ENCODE results near the gene CALHM5.
"Not testable (repeated sequence)": the region's sequence is repeated elsewhere in the genome, so short reads cannot be mapped to it uniquely, and the experiment has no call there.

The CALHM5 gene

DNA sequence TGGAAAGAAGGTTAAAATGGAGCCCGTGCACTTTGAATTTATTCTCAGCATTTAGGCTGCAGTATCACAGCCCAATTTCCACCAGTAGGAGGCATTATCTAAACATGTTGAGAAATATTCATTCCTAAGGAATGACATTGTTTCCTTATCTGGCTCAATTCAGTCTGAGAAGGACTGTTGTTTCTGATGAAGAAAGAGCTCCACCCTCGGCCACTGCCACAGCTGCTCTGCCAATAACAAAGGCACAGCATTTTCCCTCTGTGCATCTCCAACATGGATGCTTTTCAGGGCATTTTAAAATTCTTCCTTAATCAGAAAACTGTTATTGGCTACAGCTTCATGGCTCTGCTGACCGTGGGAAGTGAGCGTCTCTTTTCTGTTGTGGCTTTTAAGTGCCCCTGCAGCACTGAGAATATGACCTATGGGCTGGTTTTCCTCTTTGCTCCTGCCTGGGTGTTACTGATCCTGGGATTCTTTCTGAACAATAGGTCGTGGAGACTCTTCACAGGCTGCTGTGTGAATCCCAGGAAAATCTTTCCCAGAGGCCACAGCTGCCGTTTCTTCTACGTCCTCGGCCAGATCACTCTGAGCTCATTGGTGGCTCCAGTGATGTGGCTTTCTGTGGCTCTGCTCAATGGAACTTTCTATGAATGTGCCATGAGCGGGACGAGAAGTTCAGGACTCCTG lies at the start of gene CALHM5:
Gene CALHM5 (plus strand): TSS at position 216 of the 687 bp plus-strand sequence. CDS start 58 bp downstream, at position 274.
- DNase-seq, result peak in 4 of 56 donors; percentile 1 to 15 (median 9)

DNA sequence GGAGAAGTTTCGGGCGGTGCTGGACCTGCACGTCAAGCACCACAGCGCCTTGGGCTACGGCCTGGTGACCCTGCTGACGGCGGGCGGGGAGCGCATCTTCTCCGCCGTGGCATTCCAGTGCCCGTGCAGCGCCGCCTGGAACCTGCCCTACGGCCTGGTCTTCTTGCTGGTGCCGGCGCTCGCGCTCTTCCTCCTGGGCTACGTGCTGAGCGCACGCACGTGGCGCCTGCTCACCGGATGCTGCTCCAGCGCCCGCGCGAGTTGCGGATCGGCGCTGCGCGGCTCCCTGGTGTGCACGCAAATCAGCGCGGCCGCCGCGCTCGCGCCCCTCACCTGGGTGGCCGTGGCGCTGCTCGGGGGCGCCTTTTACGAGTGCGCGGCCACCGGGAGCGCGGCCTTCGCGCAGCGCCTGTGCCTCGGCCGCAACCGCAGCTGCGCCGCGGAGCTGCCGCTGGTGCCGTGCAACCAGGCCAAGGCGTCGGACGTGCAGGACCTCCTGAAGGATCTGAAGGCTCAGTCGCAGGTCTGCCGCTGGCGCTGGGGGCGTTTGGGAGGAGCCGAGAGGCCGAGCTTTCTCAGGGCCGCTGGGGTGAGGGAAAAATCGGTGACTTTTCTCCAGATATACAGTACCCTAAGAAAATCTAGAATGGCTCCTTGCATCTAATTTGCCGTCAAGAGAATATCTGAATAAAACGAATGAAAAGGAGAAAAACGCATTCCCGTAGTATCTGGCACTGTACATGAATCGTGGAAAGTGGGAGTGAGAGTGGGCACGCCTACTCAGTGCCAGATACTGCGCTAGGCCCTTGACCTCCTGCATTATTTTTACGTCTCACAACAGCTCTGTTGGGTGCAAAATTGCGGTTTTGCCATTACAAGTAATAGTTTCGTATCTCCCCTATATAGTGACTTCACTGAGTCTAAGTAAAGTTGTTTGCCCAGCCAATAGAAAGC lies 49.2 kb upstream of the CALHM5 start:
- peak in 32 of 56 donors; percentile 1 to 72 (median 29) for DNase-seq

DNA sequence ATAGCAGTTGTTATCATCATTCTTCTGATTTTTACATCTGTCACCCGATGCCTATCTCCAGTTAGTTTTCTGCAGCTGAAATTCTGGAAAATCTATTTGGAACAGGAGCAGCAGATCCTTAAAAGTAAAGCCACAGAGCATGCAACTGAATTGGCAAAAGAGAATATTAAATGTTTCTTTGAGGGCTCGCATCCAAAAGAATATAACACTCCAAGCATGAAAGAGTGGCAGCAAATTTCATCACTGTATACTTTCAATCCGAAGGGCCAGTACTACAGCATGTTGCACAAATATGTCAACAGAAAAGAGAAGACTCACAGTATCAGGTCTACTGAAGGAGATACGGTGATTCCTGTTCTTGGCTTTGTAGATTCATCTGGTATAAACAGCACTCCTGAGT lies 48.1 kb upstream of the CALHM5 start:
- no peak for DNase-seq

GRCh38 chr6:116465246-116465645 lies 46.2 kb upstream of the CALHM5 start:
- no peak for DNase-seq

DNA sequence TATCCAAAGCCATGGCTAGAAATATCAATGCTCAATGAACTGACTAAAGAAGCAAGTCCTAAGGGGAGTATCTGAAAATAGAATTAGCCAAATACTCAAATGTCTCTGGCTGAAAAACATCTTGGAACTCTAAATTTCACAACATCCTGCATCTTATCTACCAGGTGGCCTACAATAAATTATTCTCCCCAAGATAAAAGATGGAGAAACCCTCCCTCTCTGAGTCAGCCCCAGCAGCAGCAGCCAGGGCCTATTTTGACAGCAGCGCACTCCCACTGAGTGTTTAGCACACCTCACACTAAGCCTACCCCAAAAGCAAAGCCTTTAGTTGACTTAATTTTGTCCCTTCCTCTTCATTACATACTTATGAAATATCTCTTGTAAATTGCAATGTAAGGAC lies 44.3 kb upstream of the CALHM5 start:
- peak in 5 of 56 donors; percentile 3 to 26 (median 10) for DNase-seq

GRCh38 chr6:116467514-116467913 lies 43.9 kb upstream of the CALHM5 start:
- DNase-seq, result no peak

- no peak for DNase-seq
Measured at GRCh38 chr6:116468293-116468692, 43.1 kb upstream of the CALHM5 start.

DNA sequence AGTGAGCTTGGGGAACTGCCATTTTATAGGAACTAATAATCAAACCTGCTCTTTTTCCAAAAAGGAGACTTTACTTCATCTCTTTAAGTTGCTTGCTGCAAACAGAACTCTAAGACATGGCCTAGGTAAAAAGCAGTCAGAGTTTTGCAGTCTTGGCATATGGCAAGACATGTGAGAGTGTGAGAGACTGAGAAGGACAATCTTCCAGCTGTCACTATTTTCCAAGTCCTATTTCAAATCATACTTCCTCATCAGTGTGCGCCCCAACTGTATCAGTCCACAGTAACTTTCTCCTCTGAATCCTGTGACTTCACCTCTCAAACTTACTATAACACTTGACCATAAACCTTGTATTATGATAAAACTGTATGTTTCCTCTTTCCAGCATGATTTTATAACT lies 39.9 kb upstream of the CALHM5 start:
- DNase-seq, result no peak

DNA sequence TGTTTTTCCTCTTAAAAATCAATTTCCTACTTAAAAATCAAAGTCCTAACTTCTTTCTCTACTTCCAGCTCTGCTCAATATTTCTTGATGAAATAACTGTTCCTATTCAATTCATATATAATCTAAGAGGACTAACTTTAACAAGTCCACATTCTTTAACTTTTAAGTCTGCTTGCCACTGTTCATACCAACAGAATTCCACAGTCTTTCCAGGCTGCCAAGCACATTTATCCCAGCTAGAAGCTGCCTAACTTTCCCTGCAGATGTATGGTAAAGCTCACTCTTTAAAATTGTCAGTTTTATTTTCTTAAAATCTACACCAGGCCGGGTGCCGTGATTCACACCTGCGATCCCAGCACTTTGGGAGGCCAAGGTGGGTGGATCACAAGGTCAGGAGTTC lies 38.7 kb upstream of the CALHM5 start:
- DNase-seq, result no peak

GRCh38 chr6:116475141-116475540 lies 36.3 kb upstream of the CALHM5 start:
- DNase-seq, result no peak

DNA sequence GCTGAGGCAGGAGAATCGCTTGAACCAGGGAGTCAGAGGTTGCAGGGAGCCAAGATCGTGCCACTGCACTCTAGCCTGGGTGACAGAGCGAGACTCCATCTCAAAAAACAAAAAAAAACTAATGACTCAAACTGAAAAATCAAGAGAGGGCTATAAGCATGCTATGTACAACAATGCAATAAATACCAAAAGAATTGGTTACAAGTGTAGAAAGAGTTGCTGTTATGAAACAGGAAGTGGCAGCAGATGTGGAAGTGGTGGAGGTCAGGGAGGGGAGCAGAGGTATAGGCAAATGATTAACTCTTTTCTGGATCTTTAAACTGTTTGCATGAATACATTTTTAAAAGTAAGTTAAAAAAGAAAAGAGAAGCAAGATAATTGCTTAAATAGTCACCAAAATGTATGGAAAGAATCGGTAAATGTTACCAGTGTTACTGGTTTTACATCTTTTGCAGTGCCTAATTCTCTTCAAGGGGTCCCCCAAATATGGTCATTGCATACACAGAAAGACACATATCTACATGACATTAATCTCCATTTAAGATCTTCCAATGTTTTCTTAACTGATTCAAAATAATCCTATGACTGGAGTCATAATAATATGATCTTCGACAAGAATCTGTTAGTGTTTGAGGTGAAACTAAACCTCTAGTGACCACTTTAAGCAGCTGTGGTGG lies 35.3 kb upstream of the CALHM5 start:
- no peak for DNase-seq

GRCh38 chr6:116482780-116483179 lies 28.7 kb upstream of the CALHM5 start:
- DNase-seq, result no peak

DNA sequence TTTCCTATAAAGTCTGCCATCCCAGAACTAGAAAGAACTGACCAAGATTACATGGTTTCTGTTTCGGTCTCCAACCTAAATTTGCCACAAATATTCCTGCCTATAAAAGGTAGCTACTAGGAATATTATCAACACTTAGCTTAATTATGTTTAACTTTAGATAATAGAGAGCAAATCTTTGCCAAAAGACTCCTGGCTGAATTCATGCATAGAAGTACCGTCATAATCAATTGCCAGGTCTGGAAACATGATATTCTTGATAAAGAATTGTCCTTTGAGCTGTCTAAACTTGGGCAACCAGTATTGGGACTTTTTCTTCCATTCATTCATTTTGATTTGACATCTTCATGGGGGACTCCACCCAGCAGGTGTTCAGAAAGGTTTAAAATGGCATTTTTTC lies 27.8 kb upstream of the CALHM5 start:
- DNase-seq, result no peak

DNA sequence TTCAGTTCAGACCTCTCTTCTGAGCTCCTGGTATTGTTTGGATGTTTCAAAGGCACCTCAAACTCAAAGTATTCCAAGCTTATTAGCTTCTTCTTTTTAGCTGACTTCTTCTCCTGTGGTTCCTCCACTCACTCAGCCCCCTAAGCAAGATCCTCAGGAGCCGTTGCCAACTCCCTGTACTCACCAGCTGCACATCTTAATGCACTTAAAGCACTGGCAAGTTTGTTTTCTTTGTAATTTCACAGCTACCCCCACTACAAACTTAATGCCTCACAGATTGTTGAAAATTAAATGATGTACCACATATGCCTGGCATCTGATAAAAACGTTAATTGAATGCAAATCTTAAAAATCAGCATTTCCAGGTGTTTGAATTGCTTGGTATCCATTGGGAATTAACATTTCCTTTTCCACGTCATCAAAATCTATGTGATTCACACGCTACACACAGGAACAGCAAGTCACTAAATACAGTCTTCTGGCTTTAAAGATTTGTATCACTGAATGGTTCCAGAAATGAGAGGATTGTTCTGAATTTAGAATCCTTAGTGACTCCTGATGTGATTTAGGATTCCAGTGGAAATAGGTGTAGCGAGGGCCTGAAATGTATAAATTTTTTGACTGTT lies 25.8 kb upstream of the CALHM5 start:
- DNase-seq, result no peak

DNA sequence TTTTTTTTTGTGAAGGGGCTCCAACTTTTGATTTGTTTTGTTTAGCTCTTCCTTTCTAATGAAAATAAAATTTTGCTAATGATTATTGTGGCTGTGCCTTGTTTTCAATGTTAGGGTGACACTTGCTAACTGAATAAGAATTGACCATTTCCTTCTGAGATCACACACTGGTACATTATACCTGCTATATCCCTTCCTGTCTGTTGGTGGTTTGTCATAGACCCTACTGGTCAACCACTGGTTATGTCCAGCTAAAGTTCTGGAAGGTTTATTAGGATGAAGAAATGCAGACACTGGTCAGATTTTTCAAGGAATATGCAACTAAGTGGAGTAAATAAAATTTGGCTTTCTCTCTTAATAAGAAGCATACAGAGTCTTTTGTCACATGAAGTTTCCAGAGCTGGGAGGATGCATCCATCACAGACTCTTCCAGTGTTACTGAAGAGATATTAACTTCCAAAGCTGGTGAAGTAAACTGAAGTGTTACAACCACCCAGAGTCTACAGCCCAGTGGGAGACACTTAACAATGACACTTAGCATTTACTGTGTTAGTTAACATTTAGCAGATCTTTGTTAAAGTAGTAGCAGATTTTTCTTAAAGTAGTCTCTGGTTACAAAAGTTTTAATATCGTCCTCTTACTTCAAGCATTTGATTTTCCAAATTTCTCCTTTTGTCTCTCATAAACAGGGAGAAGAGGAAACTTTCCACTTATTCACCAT lies 19.7 kb upstream of the CALHM5 start:
- DNase-seq, result no peak

DNA sequence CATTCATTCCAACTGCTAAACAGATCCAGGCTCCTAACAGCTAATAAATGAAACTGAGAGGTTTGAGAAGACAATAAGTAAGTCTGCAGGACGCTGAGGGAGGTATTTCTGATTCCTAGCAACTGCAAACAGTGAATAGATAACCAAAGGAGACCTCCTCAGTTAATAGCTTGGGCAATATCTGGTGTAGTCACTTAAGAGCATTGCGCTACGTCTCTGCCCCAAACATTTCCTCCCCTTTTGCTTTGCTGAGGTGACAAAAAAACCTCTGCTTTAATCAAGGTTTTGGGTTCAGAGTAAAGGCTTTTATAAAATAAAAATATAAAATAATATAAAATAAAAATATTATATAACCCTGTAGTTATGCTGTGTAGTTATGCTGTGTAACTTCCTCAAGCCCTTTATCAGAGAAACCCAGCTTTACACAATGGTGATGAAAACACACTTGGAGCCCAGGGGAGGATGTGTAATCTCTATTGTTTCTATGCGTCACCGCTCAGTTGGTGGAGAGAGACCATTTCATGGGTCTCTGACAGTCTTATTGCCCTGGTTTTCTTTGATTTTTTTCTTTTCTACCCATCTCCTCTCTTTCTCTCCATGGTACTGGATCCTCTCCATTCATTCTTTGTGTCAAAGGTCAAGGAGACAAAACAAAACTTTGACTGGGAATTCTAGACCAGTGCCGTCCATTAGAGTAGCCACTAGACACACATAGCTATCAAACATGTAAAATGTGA lies 18.9 kb upstream of the CALHM5 start:
- DNase-seq, result no peak

GRCh38 chr6:116495161-116495560 lies 16.3 kb upstream of the CALHM5 start:
- DNase-seq, result not testable (repeated sequence)

- no peak for DNase-seq
Measured at GRCh38 chr6:116497113-116497676, 14.2 kb upstream of the CALHM5 start.

DNA sequence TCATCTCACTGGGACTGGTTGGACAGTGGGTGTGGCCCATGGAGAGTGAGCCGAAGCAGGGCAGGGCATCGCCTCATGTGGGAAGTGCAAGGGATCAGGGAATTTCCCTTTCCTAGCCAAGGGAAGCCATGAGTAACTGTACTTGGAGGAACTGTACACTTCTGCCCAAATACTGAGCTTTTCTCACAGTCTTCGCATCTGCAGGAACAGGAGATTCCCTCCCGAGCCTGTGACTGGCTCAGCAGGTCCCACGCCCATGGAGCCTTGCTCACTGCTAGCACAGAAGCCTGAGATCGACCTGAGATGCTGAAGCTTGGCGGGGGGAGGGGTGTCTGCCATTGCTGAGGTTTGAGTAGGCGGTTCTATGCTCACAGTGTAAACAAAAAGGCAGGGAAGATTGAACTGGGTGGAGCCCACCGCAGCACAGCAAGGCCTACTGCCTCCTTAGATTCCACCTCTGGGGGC lies 10.4 kb upstream of the CALHM5 start:
- peak in 2 of 56 donors; percentile 1 to 13 for DNase-seq

- no peak for DNase-seq
Measured at GRCh38 chr6:116507324-116507723, 4.1 kb upstream of the CALHM5 start.
